Karpas-422 (cell line): ENCODE results near the gene CRMP1. TPM values are rescaled to one million over a fixed set of nuclear protein-coding genes. Genes with fewer than 3 reads are reported as not detected.
A peak's percentile ranks its signal among the peaks of the same experiment; 100 is the strongest.

Source experiments
- DNase-seq: peaks from one replicate; pipeline ENCODE4 v3.0.0-alpha.2; 2015
- H2AFZ ChIP-seq: fragments of 200-600 bp; sonication (generic); 2 replicates; pipeline ENCODE4 v1.6.1; 2014; ENCODE audit warnings: antibody characterized with exemption, low read length, mixed read lengths
- H3K27ac ChIP-seq: fragments of 200-600 bp; sonication (generic); 2 replicates; pipeline ENCODE4 v1.5.1; 2014; ENCODE audit warnings: mild to moderate bottlenecking, low read length, moderate library complexity
- H3K27me3 ChIP-seq: fragments of 200-600 bp; sonication (generic); 2 replicates; pipeline ENCODE4 v1.6.1; 2014; ENCODE audit warnings: low read length, mixed read lengths
- H3K36me3 ChIP-seq: fragments of 200-600 bp; sonication (generic); 2 replicates; pipeline ENCODE4 v1.6.1; 2014; ENCODE audit warnings: low read length, mixed read lengths; ENCODE audit not compliant: insufficient read depth
- H3K4me1 ChIP-seq: fragments of 200-600 bp; sonication (generic); 2 replicates; pipeline ENCODE4 v1.6.1; 2014; ENCODE audit warnings: mild to moderate bottlenecking, low read length, mixed read lengths
- H3K4me2 ChIP-seq: fragments of 200-600 bp; sonication (generic); 2 replicates; pipeline ENCODE4 v1.6.1; 2014; ENCODE audit warnings: low read length, low read depth, mild to moderate bottlenecking; ENCODE audit not compliant: poor library complexity, severe bottlenecking
- H3K4me3 ChIP-seq: fragments of 200-600 bp; sonication (generic); 2 replicates; pipeline ENCODE4 v1.5.1; 2014; ENCODE audit warnings: mild to moderate bottlenecking, antibody characterized with exemption, low read length, mixed read lengths
- H3K79me2 ChIP-seq: fragments of 200-600 bp; sonication (generic); 2 replicates; pipeline ENCODE4 v1.6.1; 2014; ENCODE audit warnings: mild to moderate bottlenecking, low read length, mixed read lengths
- H3K9ac ChIP-seq: fragments of 200-600 bp; sonication (generic); 2 replicates; pipeline ENCODE4 v1.6.0; 2014; ENCODE audit warnings: low read length
- H3K9me2 ChIP-seq: fragments of 200-600 bp; sonication (generic), shearing (Covaris generic); replicated peaks from 2 replicates; pipeline ENCODE4 v1.6.0; 2014; ENCODE audit warnings: mild to moderate bottlenecking, low read length, moderate library complexity; ENCODE audit not compliant: insufficient read depth
- H3K9me3 ChIP-seq: fragments of 300-700, 200-600 bp; sonication (generic); 2 replicates; pipeline ENCODE4 v1.6.1; 2014; ENCODE audit warnings: low read length, mixed read lengths
- H4K20me1 ChIP-seq: fragments of 200-600 bp; sonication (generic); 2 replicates; pipeline ENCODE4 v1.6.1; 2014; ENCODE audit warnings: mild to moderate bottlenecking, antibody characterized with exemption, low read length, low read depth; ENCODE audit not compliant: insufficient read depth
- total RNA-seq: library from RNA; depleted of rRNA; stranded (reverse); fragments of >200 nt; shearing (Covaris generic); gene quantifications from 2 replicates; pipeline ENCODE4 v1.2.3, GENCODE V29; 2014; ENCODE audit warnings: low replicate concordance

Gene CRMP1
- total RNA-seq, 1 experiment from 2014 or later, result 0.48 TPM

GRCh38 chr4:5930876-5931275 lies 38.0 kb upstream of the CRMP1 start:
- Histone ChIP-seq H3K36me3 (no peaks in the 10 kb centered on the region; the same call in 1 of the 2 replicates), H3K4me1 (peaks cover 65% of the 10 kb centered on the region), H3K27me3 (no peaks in the 10 kb centered on the region), H4K20me1 (no peaks in the 10 kb centered on the region), H3K9me3 (peaks cover 8% of the 10 kb centered on the region; the same call in 1 of the 2 replicates), H3K9me2 (no peaks in the 10 kb centered on the region), H3K79me2 (no peaks in the 10 kb centered on the region), H3K27ac (peak overlapping the region; percentile 41; the same call in 1 of the 2 replicates), H3K9ac (peak overlapping the region; percentile 31; the same call in 1 of the 2 replicates), H2AFZ (no peak overlapping the region; the same call in 1 of the 2 replicates), H3K4me3 (no peak overlapping the region; the same call in 1 of the 2 replicates), H3K4me2 (peak overlapping the region; percentile 52)
- no peak for DNase-seq

GRCh38 chr4:5930456-5930855 lies 37.6 kb upstream of the CRMP1 start:
- no peaks in the 10 kb centered on the region for H3K27me3 ChIP-seq
- H3K9me3 ChIP-seq, result peaks cover 8% of the 10 kb centered on the region; the same call in 1 of the 2 replicates
- DNase-seq, result peak; percentile 60
- peak overlapping the region; percentile 31 for H3K9ac ChIP-seq
- H4K20me1 ChIP-seq, result no peaks in the 10 kb centered on the region
- no peaks in the 10 kb centered on the region; the same call in 1 of the 2 replicates for H3K36me3 ChIP-seq
- H3K79me2 ChIP-seq, result no peaks in the 10 kb centered on the region
- no peak overlapping the region; the same call in 1 of the 2 replicates for H3K27ac ChIP-seq
- H3K4me1 ChIP-seq, result peaks cover 67% of the 10 kb centered on the region
- H3K4me2 ChIP-seq, result peak overlapping the region; percentile 52
- H3K4me3 ChIP-seq, result no peak overlapping the region; the same call in 1 of the 2 replicates
- no peak overlapping the region; the same call in 1 of the 2 replicates for H2AFZ ChIP-seq
- H3K9me2 ChIP-seq, result no peaks in the 10 kb centered on the region

GRCh38 chr4:5928844-5929420 lies 36.0 kb upstream of the CRMP1 start:
- Histone ChIP-seq H3K4me1 (peaks cover 73% of the 10 kb centered on the region), H3K36me3 (no peaks in the 10 kb centered on the region; the same call in 1 of the 2 replicates), H4K20me1 (no peaks in the 10 kb centered on the region), H3K79me2 (no peaks in the 10 kb centered on the region), H3K27me3 (no peaks in the 10 kb centered on the region), H3K9me3 (peaks cover 8% of the 10 kb centered on the region; the same call in 1 of the 2 replicates), H3K9ac (no peak overlapping the region), H3K4me2 (peak overlapping the region; percentile 52), H3K27ac (peak overlapping the region; percentile 97; the same call in 1 of the 2 replicates), H3K4me3 (peak overlapping the region; percentile 19), H3K9me2 (no peaks in the 10 kb centered on the region), H2AFZ (no peak overlapping the region)
- no peak for DNase-seq

- Histone ChIP-seq H3K4me3 (peak overlapping the region; percentile 19), H3K9ac (peak overlapping the region; percentile 37; the same call in 1 of the 2 replicates), H3K9me2 (no peaks in the 10 kb centered on the region), H3K27ac (peak overlapping the region; percentile 97), H3K36me3 (no peaks in the 10 kb centered on the region; the same call in 1 of the 2 replicates), H3K4me2 (peak overlapping the region; percentile 52), H3K9me3 (peaks cover 8% of the 10 kb centered on the region; the same call in 1 of the 2 replicates), H2AFZ (no peak overlapping the region), H4K20me1 (no peaks in the 10 kb centered on the region), H3K27me3 (no peaks in the 10 kb centered on the region), H3K4me1 (peaks cover 74% of the 10 kb centered on the region), H3K79me2 (no peaks in the 10 kb centered on the region)
- peak; percentile 76 for DNase-seq
Observed at GRCh38 chr4:5928274-5928673, 35.4 kb upstream of the CRMP1 start.

GRCh38 chr4:5927747-5928146 lies 34.9 kb upstream of the CRMP1 start:
- H4K20me1 ChIP-seq, result no peaks in the 10 kb centered on the region
- H3K27me3 ChIP-seq, result no peaks in the 10 kb centered on the region
- H2AFZ ChIP-seq, result no peak overlapping the region
- H3K36me3 ChIP-seq, result no peaks in the 10 kb centered on the region; the same call in 1 of the 2 replicates
- H3K4me1 ChIP-seq, result peaks cover 74% of the 10 kb centered on the region
- H3K4me2 ChIP-seq, result peak overlapping the region; percentile 52
- peaks cover 8% of the 10 kb centered on the region; the same call in 1 of the 2 replicates for H3K9me3 ChIP-seq
- H3K9me2 ChIP-seq, result no peaks in the 10 kb centered on the region
- H3K4me3 ChIP-seq, result peak overlapping the region; percentile 19
- peak overlapping the region; percentile 37; the same call in 1 of the 2 replicates for H3K9ac ChIP-seq
- no peaks in the 10 kb centered on the region for H3K79me2 ChIP-seq
- H3K27ac ChIP-seq, result peak overlapping the region; percentile 97
- DNase-seq, result peak; percentile 98

GRCh38 chr4:5927116-5927515 lies 34.2 kb upstream of the CRMP1 start:
- Histone ChIP-seq H3K27ac (peak overlapping the region; percentile 97), H3K9me3 (peaks cover 8% of the 10 kb centered on the region; the same call in 1 of the 2 replicates), H3K4me2 (peak overlapping the region; percentile 52), H4K20me1 (no peaks in the 10 kb centered on the region), H3K79me2 (no peaks in the 10 kb centered on the region), H3K4me1 (peaks cover 78% of the 10 kb centered on the region), H3K27me3 (no peaks in the 10 kb centered on the region), H3K36me3 (no peaks in the 10 kb centered on the region; the same call in 1 of the 2 replicates), H3K4me3 (peak overlapping the region; percentile 10; the same call in 1 of the 2 replicates), H2AFZ (no peak overlapping the region), H3K9ac (peak overlapping the region; percentile 25; the same call in 1 of the 2 replicates), H3K9me2 (no peaks in the 10 kb centered on the region)
- DNase-seq, result peak; percentile 75

- Histone ChIP-seq H3K79me2 (no peaks in the 10 kb centered on the region), H3K4me2 (no peak overlapping the region), H3K4me1 (peaks cover 78% of the 10 kb centered on the region)
Observed at GRCh38 chr4:5926598-5926997, 33.7 kb upstream of the CRMP1 start.

More at GRCh38 chr4:5926598-5926997, 33.7 kb upstream of the CRMP1 start:
- Histone ChIP-seq H3K9me3 (peaks cover 8% of the 10 kb centered on the region; the same call in 1 of the 2 replicates), H3K36me3 (no peaks in the 10 kb centered on the region; the same call in 1 of the 2 replicates), H3K27ac (peak overlapping the region; percentile 97), H3K9me2 (no peaks in the 10 kb centered on the region), H4K20me1 (no peaks in the 10 kb centered on the region), H3K27me3 (no peaks in the 10 kb centered on the region), H3K9ac (no peak overlapping the region), H3K4me3 (peak overlapping the region; percentile 10; the same call in 1 of the 2 replicates), H2AFZ (no peak overlapping the region)
- no peak for DNase-seq
